CD4-positive, alpha-beta memory T cell (primary cell): ENCODE measurements around the gene COL21A1. TPM values are rescaled to one million over a fixed set of nuclear protein-coding genes. Genes with fewer than 3 reads are reported as not detected.

Source experiments
- CTCF ChIA-PET: fragments of 350-600 bp; sonication (Branson Sonifier 250); formaldehyde crosslinking; loops from one replicate; lab custom pipeline; 2021; ENCODE audit warnings: inconsistent platforms; ENCODE audit not compliant: partially characterized antibody; lab: Charles Lee
- POLR2A ChIA-PET: fragments of 350-600 bp; sonication (Branson Sonifier 250); formaldehyde crosslinking; loops from one replicate; lab custom pipeline; 2021; ENCODE audit not compliant: partially characterized antibody; lab: Charles Lee
- DNase-seq, 5 donors: peaks; one replicate each; pipeline versions ENCODE4 v3.0.0 to v3.0.0-alpha.2; 2020 to 2022; ENCODE audit warnings: mixed read lengths in 1 of 5
- H3K27ac ChIP-seq: one replicate; pipeline ENCODE4 v1.7.0; 2013; ENCODE audit warnings: low read depth, low read length
- H3K27me3 ChIP-seq: 2 replicates; pipeline ENCODE4 v1.7.0; 2013; ENCODE audit warnings: mild to moderate bottlenecking, low read length, moderate library complexity; ENCODE audit not compliant: insufficient read depth
- H3K36me3 ChIP-seq: 2 replicates; pipeline ENCODE4 v1.7.0; 2013; ENCODE audit warnings: mild to moderate bottlenecking, low read length, moderate library complexity; ENCODE audit not compliant: insufficient read depth
- H3K4me1 ChIP-seq: 2 replicates; pipeline ENCODE4 v1.7.0; 2013; ENCODE audit warnings: mild to moderate bottlenecking, low read length, moderate library complexity; ENCODE audit not compliant: insufficient read depth
- H3K4me3 ChIP-seq, 2 donors: one replicate each; pipeline ENCODE4 v1.7.0; 2013; ENCODE audit warnings: low read length in 2 of 2, mild to moderate bottlenecking in 1 of 2
- H3K9me3 ChIP-seq, 2 donors: one replicate each; pipeline ENCODE4 v1.7.0; 2013; ENCODE audit warnings: low read length in 2 of 2, control low read depth in 1 of 2; ENCODE audit not compliant: control insufficient read depth in 1 of 2
- H3K27ac Mint-ChIP-seq, 7 donors: one replicate each; pipeline ENCODE4 v1.8.0; 2020 to 2021; ENCODE audit warnings: mixed read lengths in 7 of 7, mild to moderate bottlenecking in 6 of 7, inconsistent platforms in 3 of 7, moderate library complexity in 3 of 7
- H3K27me3 Mint-ChIP-seq, 2 donors: one replicate each; pipeline ENCODE4 v1.8.0; 2020 to 2021; ENCODE audit warnings: mixed read lengths in 2 of 2
- H3K36me3 Mint-ChIP-seq, 2 donors: one replicate each; pipeline ENCODE4 v1.8.0; 2020 to 2021; ENCODE audit warnings: mixed read lengths in 2 of 2, inconsistent platforms in 1 of 2, mild to moderate bottlenecking in 1 of 2
- H3K4me1 Mint-ChIP-seq, 4 donors: one replicate each; pipeline ENCODE4 v1.8.0; 2020 to 2021; ENCODE audit warnings: mixed read lengths in 4 of 4, mild to moderate bottlenecking in 1 of 4
- H3K4me3 Mint-ChIP-seq, 8 donors: one replicate each; pipeline ENCODE4 v1.8.0; 2020 to 2021; ENCODE audit warnings: mixed read lengths in 8 of 8, mild to moderate bottlenecking in 7 of 8, moderate library complexity in 6 of 8, inconsistent platforms in 3 of 8
- H3K9me3 Mint-ChIP-seq, 8 donors: one replicate each; pipeline ENCODE4 v1.8.0; 2020 to 2021; ENCODE audit warnings: mixed read lengths in 8 of 8, mild to moderate bottlenecking in 5 of 8, inconsistent platforms in 3 of 8, moderate library complexity in 1 of 8
- intact Hi-C: fragments of 100-400 bp; cut with micrococcal nuclease; formaldehyde crosslinking; loops from one replicate; pipeline ENCODE4 v1.15.1; 2023
- polyA plus RNA-seq, 2 donors: library from polyadenylated mRNA; unstranded; fragments of 300-500 nt; fragmentation: Illumina TruSeq; gene quantifications; one replicate each; pipeline ENCODE4 v1.2.3, GENCODE V29; 2021
- total RNA-seq, 2 experiments: library from RNA; stranded (reverse); gene quantifications; one replicate each; pipeline ENCODE4 v1.2.3, GENCODE V29; 2021

COL21A1 gene
- total and polyA plus RNA-seq, 4 experiments from 2014 or later, result not detected

DNA sequence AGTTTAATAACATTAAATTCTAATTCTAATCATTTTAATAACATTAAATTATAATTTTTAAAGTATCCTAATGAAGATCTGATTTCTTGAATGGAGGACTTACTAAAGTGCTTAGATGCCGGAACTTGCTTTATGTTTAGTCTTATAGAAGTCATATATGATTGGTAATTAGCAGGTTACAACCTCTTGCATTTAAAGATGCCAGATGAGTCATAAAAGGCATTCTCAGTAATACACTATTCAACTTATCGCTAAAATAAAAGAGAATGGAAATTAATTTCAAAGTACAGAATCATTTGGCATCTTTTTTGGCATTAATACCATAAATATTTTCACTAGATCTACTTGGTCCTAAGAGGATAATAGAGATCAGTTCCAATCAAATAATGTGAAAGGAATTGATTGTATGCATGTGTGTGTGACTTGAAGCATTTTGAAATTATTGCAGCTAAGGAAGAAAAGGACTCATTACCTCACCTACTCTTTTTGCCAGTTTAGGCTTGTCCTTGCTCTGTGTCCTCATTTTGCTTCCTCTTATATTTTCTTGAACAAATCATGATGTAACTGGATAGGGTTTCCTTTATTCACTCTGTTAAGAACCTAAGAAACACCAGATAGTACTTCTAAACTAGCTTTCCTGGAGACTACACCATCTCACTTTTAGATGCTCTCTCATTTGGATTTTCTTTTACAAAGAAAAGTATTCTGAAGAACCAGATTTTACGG, 2.7 kb downstream of the COL21A1 start:
- no peak overlapping the region for H3K27ac ChIP-seq
- Mint-ChIP-seq H3K27me3 (peaks cover 0 to 4% of the 10 kb centered on the region in 2 donors), H3K4me3 (no peak overlapping the region), H3K4me1 (no peaks in the 10 kb centered on the region), H3K9me3 (peaks cover 0 to 4% (median under 1%) of the 10 kb centered on the region in 8 donors), H3K27ac (no peak overlapping the region), H3K36me3 (no peaks in the 10 kb centered on the region)
- intact Hi-C loops, result no loop called here
- no peaks in the 10 kb centered on the region for H3K27me3 ChIP-seq
- no peaks in the 10 kb centered on the region for H3K9me3 ChIP-seq
- no peaks in the 10 kb centered on the region for H3K4me1 ChIP-seq
- no peak for DNase-seq
- ChIA-PET POLR2A (no interaction called here), CTCF (no interaction called here)
- no peaks in the 10 kb centered on the region for H3K36me3 ChIP-seq
- H3K4me3 ChIP-seq, result no peak overlapping the region

DNA sequence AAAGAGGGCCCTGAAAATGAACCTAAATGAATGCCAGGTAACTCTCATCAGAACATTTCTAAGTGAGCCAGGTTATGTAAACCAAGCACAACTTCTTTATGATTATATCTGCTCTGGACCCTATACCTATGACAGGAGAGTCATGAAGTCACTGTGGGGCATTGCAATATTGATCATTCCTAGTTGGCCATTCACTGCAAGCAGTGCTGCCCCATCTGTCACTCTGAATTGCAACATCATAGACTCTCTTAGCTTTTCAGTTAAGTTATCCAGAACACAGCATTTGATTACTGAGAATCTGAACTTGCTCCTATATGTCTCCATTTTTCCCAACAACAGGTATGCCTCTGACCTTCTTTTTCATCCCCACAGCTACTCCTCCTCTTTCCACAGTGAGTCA, 3.3 kb downstream of the COL21A1 start:
- H3K9me3 Mint-ChIP-seq, result peaks cover 0 to 3% (median under 1%) of the 10 kb centered on the region in 8 donors
- intact Hi-C loops, result no loop called here
- Histone ChIP-seq H3K4me3 (no peak overlapping the region), H3K4me1 (no peaks in the 10 kb centered on the region), H3K36me3 (no peaks in the 10 kb centered on the region), H3K27ac (no peak overlapping the region), H3K9me3 (no peaks in the 10 kb centered on the region), H3K27me3 (no peaks in the 10 kb centered on the region)
- POLR2A ChIA-PET, result no interaction called here
- CTCF ChIA-PET, result no interaction called here
- H3K27ac Mint-ChIP-seq, result no peak overlapping the region
- H3K27me3 Mint-ChIP-seq, result peaks cover 0 to 4% of the 10 kb centered on the region in 2 donors
- H3K4me3 Mint-ChIP-seq, result no peak overlapping the region
- no peak for DNase-seq
- H3K4me1 Mint-ChIP-seq, result no peaks in the 10 kb centered on the region
- H3K36me3 Mint-ChIP-seq, result no peaks in the 10 kb centered on the region

DNA sequence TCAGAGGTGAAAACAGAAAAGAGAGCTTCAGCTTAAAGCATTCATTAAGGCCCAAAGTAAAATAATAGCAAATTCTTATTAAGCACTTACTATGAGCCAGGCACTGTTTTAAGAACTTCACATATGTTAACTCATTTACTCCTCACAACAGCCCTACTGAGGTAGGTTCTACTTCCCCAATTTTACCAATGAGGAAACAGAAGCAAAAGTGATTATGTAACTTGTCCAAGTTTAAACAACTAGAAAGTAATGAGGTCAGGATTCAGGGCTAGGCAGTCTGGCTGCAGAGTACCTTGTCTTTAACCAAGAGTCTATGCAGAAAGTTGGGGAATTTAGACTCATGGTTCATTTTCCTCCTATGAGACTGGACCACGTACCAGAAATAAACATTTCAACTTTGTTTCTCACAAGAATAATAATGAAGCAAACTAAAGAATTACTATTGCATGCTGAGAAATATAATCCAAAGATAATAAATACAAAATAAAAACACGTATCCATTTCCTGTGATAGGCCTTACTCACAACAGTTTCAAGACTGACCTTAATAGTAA, 3.8 kb downstream of the COL21A1 start:
- no peak overlapping the region for H3K27ac Mint-ChIP-seq
- H3K4me1 ChIP-seq, result no peaks in the 10 kb centered on the region
- no peak overlapping the region for H3K4me3 ChIP-seq
- no peaks in the 10 kb centered on the region for H3K36me3 ChIP-seq
- intact Hi-C loops, result no loop called here
- H3K9me3 Mint-ChIP-seq, result peaks cover 0 to 3% (median 0%) of the 10 kb centered on the region in 8 donors
- no peak for DNase-seq
- no peaks in the 10 kb centered on the region for H3K4me1 Mint-ChIP-seq
- H3K27ac ChIP-seq, result no peak overlapping the region
- no peak overlapping the region for H3K4me3 Mint-ChIP-seq
- no peaks in the 10 kb centered on the region for H3K27me3 Mint-ChIP-seq
- no peaks in the 10 kb centered on the region for H3K9me3 ChIP-seq
- no peaks in the 10 kb centered on the region for H3K36me3 Mint-ChIP-seq
- no peaks in the 10 kb centered on the region for H3K27me3 ChIP-seq
- ChIA-PET POLR2A (no interaction called here), CTCF (no interaction called here)

DNA sequence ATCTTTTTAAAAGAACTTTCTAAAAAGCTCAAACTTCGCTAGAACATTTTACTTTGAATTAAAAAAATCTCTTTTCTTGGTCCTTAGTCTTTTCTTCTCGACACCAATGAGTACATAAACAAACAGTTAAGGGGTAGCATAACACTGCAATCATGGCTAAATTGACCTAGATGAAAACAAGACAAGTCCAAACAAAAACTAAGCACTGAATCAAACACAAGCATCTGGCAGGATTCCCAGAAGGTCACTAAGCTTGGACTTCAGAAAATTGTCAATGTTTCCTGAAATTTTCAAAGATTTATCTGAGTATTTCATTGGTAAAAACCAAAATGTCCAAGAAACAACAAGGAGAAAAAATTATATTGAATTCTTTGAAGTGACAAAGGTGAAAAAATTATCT, 5.0 kb downstream of the COL21A1 start:
- H3K9me3 Mint-ChIP-seq, result peaks cover 0 to 3% (median 0%) of the 10 kb centered on the region in 8 donors
- POLR2A ChIA-PET, result no interaction called here
- Histone ChIP-seq H3K9me3 (no peaks in the 10 kb centered on the region), H3K4me3 (no peak overlapping the region), H3K27me3 (no peaks in the 10 kb centered on the region), H3K27ac (no peak overlapping the region), H3K36me3 (no peaks in the 10 kb centered on the region), H3K4me1 (no peaks in the 10 kb centered on the region)
- DNase-seq, result no peak
- no peak overlapping the region for H3K4me3 Mint-ChIP-seq
- H3K4me1 Mint-ChIP-seq, result no peaks in the 10 kb centered on the region
- CTCF ChIA-PET, result no interaction called here
- intact Hi-C loops, result no loop called here
- H3K36me3 Mint-ChIP-seq, result no peaks in the 10 kb centered on the region
- no peaks in the 10 kb centered on the region for H3K27me3 Mint-ChIP-seq
- no peak overlapping the region for H3K27ac Mint-ChIP-seq

DNA sequence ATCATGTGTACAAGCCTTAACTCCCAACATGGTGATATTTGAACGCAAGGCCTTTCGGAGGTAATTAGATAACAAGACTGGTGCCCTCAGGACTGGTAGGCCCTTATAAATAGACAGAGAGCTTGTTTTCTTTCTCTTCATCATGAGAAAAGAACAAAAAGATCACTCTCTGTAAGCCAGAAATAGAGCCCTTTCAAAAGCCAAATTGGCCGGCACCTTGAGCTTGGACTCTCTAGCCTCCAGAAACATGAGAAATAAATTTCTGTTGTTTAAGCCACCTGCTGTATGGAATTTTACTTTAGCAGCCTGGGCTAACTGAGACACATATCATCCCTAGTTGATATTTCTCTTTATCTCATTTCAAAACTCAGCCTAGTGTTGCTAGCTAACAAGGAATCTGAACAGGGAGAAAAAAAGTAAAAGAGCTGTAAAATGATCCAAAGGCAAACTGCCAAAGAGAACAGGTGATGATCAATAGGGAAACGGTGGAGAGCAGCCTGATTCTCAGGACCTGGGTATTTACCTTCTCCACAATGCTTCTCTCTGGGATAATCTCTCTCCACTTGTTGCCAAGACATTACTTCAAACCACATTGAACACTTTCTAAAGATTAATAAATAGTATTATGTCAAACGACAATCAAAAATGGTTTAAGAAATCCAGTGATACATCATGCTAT, 6.1 kb downstream of the COL21A1 start:
- intact Hi-C loops, result no loop called here
- Mint-ChIP-seq H3K4me1 (no peaks in the 10 kb centered on the region), H3K9me3 (peaks cover 0 to 3% (median 0%) of the 10 kb centered on the region in 8 donors), H3K4me3 (no peak overlapping the region), H3K36me3 (no peaks in the 10 kb centered on the region), H3K27ac (no peak overlapping the region), H3K27me3 (no peaks in the 10 kb centered on the region)
- no peak for DNase-seq
- H3K27ac ChIP-seq, result no peak overlapping the region
- CTCF ChIA-PET, result no interaction called here
- no peaks in the 10 kb centered on the region for H3K9me3 ChIP-seq
- no peaks in the 10 kb centered on the region for H3K4me1 ChIP-seq
- no peak overlapping the region for H3K4me3 ChIP-seq
- POLR2A ChIA-PET, result no interaction called here
- H3K27me3 ChIP-seq, result no peaks in the 10 kb centered on the region
- no peaks in the 10 kb centered on the region for H3K36me3 ChIP-seq

DNA sequence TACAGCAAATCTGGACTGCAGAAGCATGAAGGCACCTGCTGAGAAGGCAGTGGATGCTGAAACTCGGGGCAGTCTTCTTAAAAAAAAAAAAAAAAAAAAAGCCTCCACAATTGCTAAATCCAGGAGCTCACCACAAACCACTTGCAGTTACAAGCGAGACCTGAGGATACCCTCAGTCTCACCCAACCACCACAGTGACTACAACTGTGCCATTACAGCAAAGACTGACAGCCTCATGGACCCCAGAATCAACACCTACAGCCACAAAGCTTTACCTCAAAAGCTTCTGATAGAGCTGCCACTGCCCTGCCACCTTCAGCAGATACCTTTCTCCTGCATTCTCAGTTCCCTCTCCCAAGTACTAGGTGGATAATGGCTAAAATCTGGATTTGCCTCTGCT, 9.0 kb downstream of the COL21A1 start:
- CTCF ChIA-PET, result no interaction called here
- H3K9me3 Mint-ChIP-seq, result peaks cover 0 to 3% (median 0%) of the 10 kb centered on the region in 8 donors
- DNase-seq, result no peak

DNA sequence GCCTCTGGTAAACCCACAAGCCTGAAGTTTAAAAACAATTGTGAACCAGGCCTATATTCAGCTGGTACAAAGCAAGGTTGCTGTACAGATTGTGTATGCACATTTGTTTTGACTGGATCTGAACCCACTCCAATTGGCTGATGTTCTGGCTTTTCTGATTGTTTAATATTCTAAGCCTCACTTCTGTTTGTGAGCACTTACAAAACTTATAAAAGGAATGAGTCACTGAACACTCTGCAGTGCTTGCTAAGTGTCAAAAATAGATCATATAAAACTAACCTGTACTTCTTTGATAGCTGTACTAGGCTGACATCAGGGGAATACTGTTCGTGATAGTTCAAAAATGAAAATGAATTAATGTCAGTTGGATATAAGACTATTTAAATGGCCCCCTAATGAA, 12.1 kb downstream of the COL21A1 start:
- H3K27ac Mint-ChIP-seq, result no peak overlapping the region
- no peaks in the 10 kb centered on the region for H3K4me1 ChIP-seq
- H3K27ac ChIP-seq, result no peak overlapping the region
- no peaks in the 10 kb centered on the region for H3K36me3 ChIP-seq
- ChIA-PET CTCF (no interaction called here), POLR2A (no interaction called here)
- intact Hi-C loops, result no loop called here
- H3K4me3 Mint-ChIP-seq, result no peak overlapping the region
- H3K9me3 ChIP-seq, result no peaks in the 10 kb centered on the region
- no peaks in the 10 kb centered on the region for H3K27me3 Mint-ChIP-seq
- no peaks in the 10 kb centered on the region for H3K36me3 Mint-ChIP-seq
- no peaks in the 10 kb centered on the region for H3K4me1 Mint-ChIP-seq
- DNase-seq, result no peak
- no peaks in the 10 kb centered on the region for H3K27me3 ChIP-seq
- no peak overlapping the region for H3K4me3 ChIP-seq
- peaks cover 0 to 4% (median 0%) of the 10 kb centered on the region in 8 donors for H3K9me3 Mint-ChIP-seq

More for the DNA sequence above, 9.0 kb downstream of the COL21A1 start:
- Histone ChIP-seq H3K4me1 (no peaks in the 10 kb centered on the region), H3K36me3 (no peaks in the 10 kb centered on the region), H3K4me3 (no peak overlapping the region), H3K9me3 (no peaks in the 10 kb centered on the region), H3K27me3 (no peaks in the 10 kb centered on the region), H3K27ac (no peak overlapping the region)
- POLR2A ChIA-PET, result no interaction called here
- Mint-ChIP-seq H3K36me3 (no peaks in the 10 kb centered on the region), H3K27me3 (no peaks in the 10 kb centered on the region), H3K4me1 (no peaks in the 10 kb centered on the region), H3K27ac (no peak overlapping the region), H3K4me3 (no peak overlapping the region)
- intact Hi-C loops, result no loop called here
